ENCODE measurements around the gene POTEC.
"Not testable (repeated sequence)": the region's sequence is repeated elsewhere in the genome, so short reads cannot be mapped to it uniquely, and the experiment has no call there.

POTEC gene

DNA sequence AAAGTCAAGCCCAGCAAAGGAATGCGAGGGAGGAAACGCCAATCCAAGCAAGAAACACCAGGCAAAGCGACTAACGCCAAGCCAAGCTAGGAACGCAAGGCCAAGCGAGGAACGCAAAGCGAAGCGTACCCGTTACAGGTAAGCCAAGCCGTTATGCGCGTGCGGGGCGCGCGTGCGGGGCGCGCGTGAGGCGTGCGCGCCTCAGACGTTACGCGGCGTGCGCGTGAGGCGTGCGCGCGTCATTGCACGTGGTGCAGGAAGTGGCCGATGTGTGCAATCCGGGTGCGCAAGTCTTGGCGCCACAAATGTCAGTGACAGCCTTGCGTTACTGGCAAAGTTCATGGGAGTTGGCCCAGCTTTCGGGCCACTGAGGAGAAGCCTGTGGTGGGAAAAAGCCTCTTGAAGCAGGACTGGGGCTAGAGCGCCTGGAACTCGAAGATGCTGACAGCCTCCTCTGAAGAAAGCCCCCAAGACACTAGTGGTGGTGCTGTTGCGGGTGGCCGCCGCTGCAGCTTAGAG is at the start of gene POTEC:
TSS of gene POTEC (minus strand) at position 155 of the 519 bp plus-strand sequence. CDS start 454 bp downstream, outside the sequence.
- H3K79me2 ChIP-seq (ENCODE audit: control insufficient read depth, insufficient read depth, low read length, unreplicated experiment); H3K36me3 ChIP-seq (ENCODE audit: insufficient read depth, low read length); H3K4me1 ChIP-seq (ENCODE audit: control insufficient read depth, insufficient read depth, low read length, unreplicated experiment); H3K4me3 ChIP-seq (ENCODE audit: low read depth, low read length); H3K27me3 ChIP-seq (ENCODE audit: insufficient read depth, low read length); H3K27ac ChIP-seq (ENCODE audit: low read depth, low read length); H2AFZ ChIP-seq (ENCODE audit: low read length, unreplicated experiment): not testable (repeated sequence)

DNA sequence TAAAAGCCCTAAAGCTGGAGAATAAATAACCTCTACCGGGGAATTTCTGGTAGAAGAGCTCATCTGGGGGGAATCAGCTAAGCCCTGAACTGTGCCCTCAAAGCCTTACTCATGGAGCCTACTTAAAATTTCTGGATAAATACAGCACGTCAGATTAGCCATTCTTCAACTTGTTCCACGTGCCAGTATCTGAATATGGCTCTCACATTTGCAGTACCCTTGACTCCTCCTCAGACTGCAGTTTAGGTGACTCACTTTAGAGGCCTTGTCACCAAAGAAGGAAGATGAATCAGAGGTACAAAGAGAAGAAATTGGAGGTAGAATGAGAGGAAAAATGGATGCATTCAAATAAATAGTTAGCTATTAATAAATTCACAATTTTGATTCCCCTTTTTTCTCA is 34.6 kb upstream of the POTEC start:
- no peaks in the 10 kb centered on the region for H3K4me1 ChIP-seq (ENCODE audit: control insufficient read depth, insufficient read depth, low read length, unreplicated experiment)
- no peaks in the 10 kb centered on the region for H3K27me3 ChIP-seq (ENCODE audit: insufficient read depth, low read length)
- H3K79me2 ChIP-seq (ENCODE audit: control insufficient read depth, insufficient read depth, low read length, unreplicated experiment) = no peaks in the 10 kb centered on the region
- H3K27ac ChIP-seq (ENCODE audit: low read depth, low read length) = peak overlapping the region; percentile 49
- peak overlapping the region; percentile 50 for H2AFZ ChIP-seq (ENCODE audit: low read length, unreplicated experiment)
- H3K36me3 ChIP-seq (ENCODE audit: insufficient read depth, low read length) = no peaks in the 10 kb centered on the region
- no peak overlapping the region for H3K4me3 ChIP-seq (ENCODE audit: low read depth, low read length)

DNA sequence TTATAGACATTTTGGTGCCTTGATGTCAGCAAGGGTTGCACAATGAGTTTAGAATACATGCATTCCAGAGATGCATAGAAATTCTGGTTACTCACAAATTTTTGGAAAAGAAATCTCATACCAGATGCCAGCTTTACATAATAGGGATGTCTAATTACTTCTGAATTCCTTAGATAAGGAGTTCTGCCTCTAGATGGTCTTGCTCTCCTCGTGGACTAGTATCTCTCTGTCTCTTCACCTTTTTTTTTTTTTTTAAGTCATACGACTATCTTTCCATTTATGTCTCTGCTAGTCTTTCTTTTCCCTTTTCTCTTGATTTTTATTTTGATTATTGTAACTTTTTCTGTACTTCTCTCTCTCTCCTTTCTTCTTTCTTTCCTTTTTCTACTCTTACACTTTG is 16.1 kb upstream of the POTEC start:
- not testable (repeated sequence) for H2AFZ ChIP-seq (ENCODE audit: low read length, unreplicated experiment); H3K27ac ChIP-seq (ENCODE audit: low read depth, low read length); H3K4me1 ChIP-seq (ENCODE audit: control insufficient read depth, insufficient read depth, low read length, unreplicated experiment); H3K27me3 ChIP-seq (ENCODE audit: insufficient read depth, low read length); H3K79me2 ChIP-seq (ENCODE audit: control insufficient read depth, insufficient read depth, low read length, unreplicated experiment); H3K36me3 ChIP-seq (ENCODE audit: insufficient read depth, low read length); H3K4me3 ChIP-seq (ENCODE audit: low read depth, low read length)

DNA sequence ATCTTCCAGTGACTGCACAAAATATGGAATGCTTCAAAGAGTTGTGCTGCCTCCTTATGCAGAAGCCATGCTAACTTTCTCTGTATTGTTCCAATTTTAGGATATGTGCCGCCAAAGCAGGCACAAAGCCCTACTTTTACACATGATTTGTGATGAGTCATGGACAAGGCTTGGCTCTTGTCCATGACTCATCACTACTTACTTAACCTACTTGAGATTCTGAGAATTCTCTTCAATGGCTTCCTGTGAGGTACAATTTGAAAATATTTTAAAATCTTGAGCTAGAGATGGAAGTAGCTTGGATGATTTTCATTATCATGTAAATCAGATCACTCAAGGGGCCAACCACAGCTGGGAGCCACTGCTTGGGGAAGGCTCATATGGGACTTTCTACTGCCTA is 11.7 kb downstream of the POTEC start:
- H3K27me3 ChIP-seq (ENCODE audit: insufficient read depth, low read length); H3K4me3 ChIP-seq (ENCODE audit: low read depth, low read length); H3K36me3 ChIP-seq (ENCODE audit: insufficient read depth, low read length); H2AFZ ChIP-seq (ENCODE audit: low read length, unreplicated experiment); H3K4me1 ChIP-seq (ENCODE audit: control insufficient read depth, insufficient read depth, low read length, unreplicated experiment); H3K79me2 ChIP-seq (ENCODE audit: control insufficient read depth, insufficient read depth, low read length, unreplicated experiment); H3K27ac ChIP-seq (ENCODE audit: low read depth, low read length): not testable (repeated sequence)

DNA sequence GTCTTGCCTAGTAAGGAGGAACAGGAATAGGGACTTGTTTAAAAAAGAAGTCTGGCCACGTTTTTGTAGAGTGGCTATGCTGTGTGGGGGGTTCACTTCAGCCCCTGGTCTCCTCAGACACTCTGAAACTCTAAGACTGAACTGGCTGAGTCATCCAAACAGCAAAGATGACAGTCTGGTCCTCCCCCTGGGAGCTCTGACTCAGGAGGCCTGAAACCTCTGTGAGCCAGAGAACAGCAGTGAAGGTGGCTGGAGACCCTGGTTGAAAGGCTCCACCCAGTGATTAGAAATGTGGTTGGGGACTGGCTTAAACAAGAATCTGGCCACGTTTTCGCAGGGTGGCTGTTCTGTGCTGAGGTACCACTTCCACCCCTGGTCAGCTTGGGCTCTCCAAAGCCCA is 32.7 kb downstream of the POTEC start:
- not testable (repeated sequence) for H3K4me1 ChIP-seq (ENCODE audit: control insufficient read depth, insufficient read depth, low read length, unreplicated experiment); H2AFZ ChIP-seq (ENCODE audit: low read length, unreplicated experiment); H3K27ac ChIP-seq (ENCODE audit: low read depth, low read length); H3K79me2 ChIP-seq (ENCODE audit: control insufficient read depth, insufficient read depth, low read length, unreplicated experiment); H3K36me3 ChIP-seq (ENCODE audit: insufficient read depth, low read length); H3K4me3 ChIP-seq (ENCODE audit: low read depth, low read length); H3K27me3 ChIP-seq (ENCODE audit: insufficient read depth, low read length)

DNA sequence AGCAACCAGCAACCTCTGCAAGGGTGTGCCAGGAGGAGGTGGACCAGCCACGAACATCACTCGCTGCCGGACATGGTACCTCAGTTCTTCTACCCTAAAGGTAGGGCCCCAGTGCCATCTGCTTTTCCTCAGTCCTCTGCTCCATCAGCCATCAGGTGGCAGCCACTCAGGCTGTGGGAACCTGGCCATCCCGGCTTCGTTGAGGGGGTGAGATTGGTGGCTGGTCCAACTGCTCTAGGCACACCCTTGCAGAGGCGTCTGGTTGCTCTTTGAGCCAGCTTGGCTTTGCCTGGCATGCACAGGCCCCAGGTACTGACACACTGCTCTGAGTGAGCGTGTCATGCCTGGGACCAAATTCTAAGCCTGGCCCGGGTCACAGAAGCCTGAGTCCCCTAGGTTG is 39.7 kb downstream of the POTEC start:
- not testable (repeated sequence) for H3K4me1 ChIP-seq (ENCODE audit: control insufficient read depth, insufficient read depth, low read length, unreplicated experiment); H3K27me3 ChIP-seq (ENCODE audit: insufficient read depth, low read length); H2AFZ ChIP-seq (ENCODE audit: low read length, unreplicated experiment); H3K79me2 ChIP-seq (ENCODE audit: control insufficient read depth, insufficient read depth, low read length, unreplicated experiment); H3K4me3 ChIP-seq (ENCODE audit: low read depth, low read length); H3K27ac ChIP-seq (ENCODE audit: low read depth, low read length); H3K36me3 ChIP-seq (ENCODE audit: insufficient read depth, low read length)

DNA sequence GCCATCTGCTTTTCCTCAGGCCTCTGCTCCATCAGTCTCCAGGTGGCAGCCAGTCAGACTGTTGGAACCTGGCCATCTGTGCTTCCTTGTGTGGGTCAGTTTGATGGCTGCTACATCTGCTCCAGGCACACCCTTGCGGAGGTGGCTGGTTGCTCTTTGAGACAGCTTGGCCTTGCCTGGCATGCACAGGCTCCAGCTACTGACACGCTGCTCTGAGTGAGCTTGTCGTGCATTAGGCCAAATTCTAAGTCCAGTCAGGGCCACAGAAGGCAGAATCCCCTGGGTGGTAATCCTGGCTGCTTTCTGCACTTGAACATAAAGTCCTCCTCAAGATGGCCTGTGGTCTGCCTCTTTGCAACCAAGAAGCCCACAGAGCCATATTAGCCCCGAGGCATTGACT is 41.5 kb downstream of the POTEC start:
- not testable (repeated sequence) for H3K27me3 ChIP-seq (ENCODE audit: insufficient read depth, low read length); H3K27ac ChIP-seq (ENCODE audit: low read depth, low read length); H2AFZ ChIP-seq (ENCODE audit: low read length, unreplicated experiment); H3K79me2 ChIP-seq (ENCODE audit: control insufficient read depth, insufficient read depth, low read length, unreplicated experiment); H3K4me1 ChIP-seq (ENCODE audit: control insufficient read depth, insufficient read depth, low read length, unreplicated experiment); H3K36me3 ChIP-seq (ENCODE audit: insufficient read depth, low read length); H3K4me3 ChIP-seq (ENCODE audit: low read depth, low read length)

DNA sequence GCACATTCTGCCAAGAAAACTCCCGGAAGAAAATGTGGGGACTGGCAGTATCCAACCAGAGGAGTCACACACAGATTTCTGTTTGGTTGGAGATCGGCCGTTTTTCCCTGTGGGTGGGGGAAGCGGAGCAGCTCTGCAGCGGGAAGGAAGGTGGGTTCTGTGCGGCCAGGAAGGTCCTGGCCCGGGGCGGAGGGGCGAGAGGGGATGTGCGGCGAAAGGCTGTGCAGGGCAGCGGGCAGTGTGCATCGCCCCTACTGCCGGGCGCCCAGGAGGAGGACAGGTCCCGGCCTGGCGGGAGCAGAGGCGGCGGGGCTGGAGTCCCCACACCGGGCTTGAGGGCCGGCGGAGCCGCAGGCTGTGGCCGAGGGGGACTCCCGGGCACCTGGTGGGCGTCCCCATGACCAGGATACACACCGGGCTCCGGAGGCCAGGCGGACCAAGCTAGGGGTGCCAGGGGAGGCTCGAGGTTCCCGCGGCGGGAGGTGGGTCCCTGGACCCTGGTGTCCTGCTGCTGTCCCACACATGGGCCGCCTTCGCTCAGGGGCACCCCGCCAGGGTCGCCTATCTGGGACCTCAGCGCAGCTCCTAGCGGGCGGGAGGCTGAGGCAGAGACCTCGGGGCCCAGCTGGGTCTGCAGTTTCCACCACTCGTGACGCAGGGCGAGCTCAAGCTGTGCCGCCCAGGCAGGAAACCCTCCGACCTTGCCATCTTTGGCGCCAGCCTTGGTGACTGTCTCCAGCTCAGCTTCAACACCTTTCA is 54.0 kb downstream of the POTEC start:
- H3K4me3 ChIP-seq (ENCODE audit: low read depth, low read length); H3K4me1 ChIP-seq (ENCODE audit: control insufficient read depth, insufficient read depth, low read length, unreplicated experiment): not testable (repeated sequence)

DNA sequence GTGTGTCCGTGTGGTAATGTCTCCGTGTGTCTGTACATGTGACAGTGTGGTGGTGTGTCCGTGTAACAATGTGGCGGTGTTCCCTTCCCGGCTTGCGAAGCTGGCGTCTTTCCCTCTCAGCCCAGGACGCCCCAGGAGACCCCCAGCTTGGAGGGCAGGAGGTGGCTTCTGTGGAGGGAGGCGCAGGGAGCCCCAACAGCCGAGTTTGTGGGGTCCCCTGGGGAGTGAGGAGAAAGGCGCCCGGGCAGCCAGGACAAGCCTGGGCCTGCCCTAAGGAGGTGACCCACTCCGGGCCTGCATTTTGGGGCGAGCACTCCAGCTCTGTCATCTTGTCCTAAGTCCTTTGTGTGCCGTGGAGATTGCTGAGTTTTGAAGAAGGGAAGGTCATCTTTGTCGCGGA is 54.6 kb downstream of the POTEC start:
- not testable (repeated sequence) for H3K36me3 ChIP-seq (ENCODE audit: insufficient read depth, low read length); H3K4me3 ChIP-seq (ENCODE audit: low read depth, low read length); H2AFZ ChIP-seq (ENCODE audit: low read length, unreplicated experiment); H3K79me2 ChIP-seq (ENCODE audit: control insufficient read depth, insufficient read depth, low read length, unreplicated experiment); H3K4me1 ChIP-seq (ENCODE audit: control insufficient read depth, insufficient read depth, low read length, unreplicated experiment); H3K27ac ChIP-seq (ENCODE audit: low read depth, low read length); H3K27me3 ChIP-seq (ENCODE audit: insufficient read depth, low read length)

More for the DNA sequence above, 54.0 kb downstream of the POTEC start:
- H3K79me2 ChIP-seq (ENCODE audit: control insufficient read depth, insufficient read depth, low read length, unreplicated experiment); H3K36me3 ChIP-seq (ENCODE audit: insufficient read depth, low read length); H3K27me3 ChIP-seq (ENCODE audit: insufficient read depth, low read length); H3K27ac ChIP-seq (ENCODE audit: low read depth, low read length); H2AFZ ChIP-seq (ENCODE audit: low read length, unreplicated experiment): not testable (repeated sequence)

DNA sequence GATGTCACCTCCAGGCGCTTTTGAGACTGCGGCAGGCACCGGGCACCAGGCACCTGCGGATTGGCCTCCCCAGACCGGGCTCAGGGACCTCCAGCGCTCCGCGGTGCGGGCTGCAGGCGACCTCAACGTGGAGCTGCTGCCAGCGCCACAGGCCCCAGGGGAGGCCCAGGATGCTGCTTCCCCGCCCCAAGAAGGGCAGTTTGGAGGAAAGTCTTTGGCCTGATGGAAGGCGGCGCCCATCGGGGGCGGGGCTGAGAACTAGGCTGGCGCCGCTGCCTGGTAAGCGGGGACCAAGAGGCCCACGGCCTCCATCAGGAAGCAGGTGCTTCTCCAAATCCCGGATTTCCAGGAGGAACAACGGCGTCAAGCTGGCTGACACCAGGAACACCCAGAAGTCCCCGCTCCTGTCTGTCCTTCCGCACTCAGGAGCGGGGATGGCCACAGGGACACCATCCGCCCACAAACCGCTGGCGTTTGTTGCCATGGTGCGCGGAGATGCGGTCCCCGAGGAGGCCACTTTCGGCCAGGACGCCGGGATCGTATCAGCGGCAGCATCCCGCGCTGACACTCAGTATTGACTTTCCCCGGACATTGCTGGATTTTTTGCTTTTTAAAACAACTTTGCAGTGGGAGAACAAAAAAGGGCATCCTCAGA is 56.3 kb downstream of the POTEC start:
- H3K27ac ChIP-seq (ENCODE audit: low read depth, low read length); H3K4me3 ChIP-seq (ENCODE audit: low read depth, low read length); H2AFZ ChIP-seq (ENCODE audit: low read length, unreplicated experiment); H3K79me2 ChIP-seq (ENCODE audit: control insufficient read depth, insufficient read depth, low read length, unreplicated experiment); H3K4me1 ChIP-seq (ENCODE audit: control insufficient read depth, insufficient read depth, low read length, unreplicated experiment); H3K27me3 ChIP-seq (ENCODE audit: insufficient read depth, low read length); H3K36me3 ChIP-seq (ENCODE audit: insufficient read depth, low read length): not testable (repeated sequence)

DNA sequence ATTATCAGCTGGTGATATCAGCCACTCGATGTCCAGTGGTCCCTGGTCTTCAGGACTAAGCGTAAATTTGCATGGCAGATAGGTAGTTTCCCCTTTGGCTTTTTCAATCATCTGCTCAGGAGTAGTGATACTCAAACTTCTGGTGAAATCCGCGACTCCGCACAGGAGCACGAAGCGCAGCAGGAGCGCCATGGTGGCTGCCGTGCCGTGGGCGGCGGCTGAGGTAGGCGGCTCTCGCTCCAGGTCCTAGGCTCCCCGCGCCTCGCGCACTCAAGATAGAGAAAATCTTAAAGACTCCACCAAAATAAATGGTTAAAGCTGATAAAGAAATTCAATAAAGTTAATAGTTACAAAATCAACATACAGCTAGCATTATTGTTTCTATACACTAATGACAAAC is 64.3 kb downstream of the POTEC start:
- not testable (repeated sequence) for H3K27me3 ChIP-seq (ENCODE audit: insufficient read depth, low read length); H3K36me3 ChIP-seq (ENCODE audit: insufficient read depth, low read length); H3K4me3 ChIP-seq (ENCODE audit: low read depth, low read length); H3K27ac ChIP-seq (ENCODE audit: low read depth, low read length); H3K4me1 ChIP-seq (ENCODE audit: control insufficient read depth, insufficient read depth, low read length, unreplicated experiment); H2AFZ ChIP-seq (ENCODE audit: low read length, unreplicated experiment); H3K79me2 ChIP-seq (ENCODE audit: control insufficient read depth, insufficient read depth, low read length, unreplicated experiment)
